A673 (cell line): Measurements from ENCODE around the gene GPR89A. TPM values are rescaled to one million over a fixed set of nuclear protein-coding genes. Genes with fewer than 3 reads are reported as not detected.

Experiments
- BruUV-seq: library from RNA; stranded (reverse); fragments of 400-500 nt; replicated peaks from 2 replicates; lab custom pipeline; 2021; lab: Mats Ljungman, UMichigan
- CTCF ChIA-PET: fragments of 300-600 bp; sonication (Branson Sonifier 250); formaldehyde crosslinking; loops from one replicate; lab custom pipeline; 2022; ENCODE audit warnings: antibody characterized with exemption; lab: Charles Lee
- POLR2A ChIA-PET: fragments of 300-600 bp; sonication (Branson Sonifier 250); formaldehyde crosslinking; loops from one replicate; lab custom pipeline; 2022; ENCODE audit warnings: antibody characterized with exemption; ENCODE audit not compliant: low non-redundant PET; lab: Charles Lee
- DNase-seq: peaks from one replicate; pipeline ENCODE4 v3.0.0-alpha.2; 2015; ENCODE audit warnings: low spot score
- H3K27ac ChIP-seq: fragments of 200-600 bp; sonication (generic); 2 replicates; pipeline ENCODE4 v1.5.1; 2016; ENCODE audit warnings: mixed run types, low read depth, mild to moderate bottlenecking, mixed read lengths, antibody characterized with exemption, low read length; ENCODE audit not compliant: poor library complexity, severe bottlenecking
- H3K27me3 ChIP-seq: fragments of 200-600 bp; sonication (generic); replicated peaks from 2 replicates; pipeline ENCODE4 v1.6.1; 2017; ENCODE audit warnings: mixed run types, low read depth, mild to moderate bottlenecking, mixed read lengths, antibody characterized with exemption, low read length; ENCODE audit not compliant: insufficient read depth, poor library complexity
- H3K36me3 ChIP-seq: fragments of 200-600 bp; sonication (generic); 2 replicates; pipeline ENCODE4 v1.6.1; 2016; ENCODE audit warnings: mixed run types, mild to moderate bottlenecking, mixed read lengths, antibody characterized with exemption, low read length; ENCODE audit not compliant: insufficient read depth, poor library complexity, severe bottlenecking
- H3K4me1 ChIP-seq: fragments of 200-600 bp; sonication (generic); 2 replicates; pipeline ENCODE4 v1.6.1; 2017; ENCODE audit warnings: mixed run types, mild to moderate bottlenecking, mixed read lengths, antibody characterized with exemption, low read length; ENCODE audit not compliant: insufficient read depth, poor library complexity, severe bottlenecking
- H3K4me3 ChIP-seq: fragments of 200-600 bp; sonication (generic); 2 replicates; pipeline ENCODE4 v1.5.1; 2016; ENCODE audit warnings: low read depth, mixed run types, mild to moderate bottlenecking, mixed read lengths, low read length; ENCODE audit not compliant: poor library complexity, severe bottlenecking
- H3K9me3 ChIP-seq: fragments of 200-600 bp; sonication (generic); 2 replicates; pipeline ENCODE4 v1.6.1; 2016; ENCODE audit warnings: mixed run types, low read depth, mild to moderate bottlenecking, mixed read lengths, antibody characterized with exemption, low read length; ENCODE audit not compliant: poor library complexity, severe bottlenecking
- CTCF ChIP-seq: fragments of 300-800, 200-600 bp; sonication (generic); conservative IDR thresholded peaks from 2 replicates; pipeline ENCODE4 v1.5.1; 2017; ENCODE audit warnings: low read depth, mild to moderate bottlenecking, antibody characterized with exemption, low read length, moderate library complexity, mixed read lengths
- EZH2 ChIP-seq: fragments of 200-600 bp; sonication (generic); IDR thresholded peaks from 2 replicates; pipeline ENCODE4 v1.6.1; 2017; ENCODE audit warnings: borderline replicate concordance, low read depth, mild to moderate bottlenecking, mixed read lengths, antibody characterized with exemption, low read length; ENCODE audit not compliant: poor library complexity, severe bottlenecking
- intact Hi-C: fragments of 100-400 bp; cut with micrococcal nuclease; formaldehyde crosslinking; loops from one replicate; pipeline ENCODE4 v1.10.0; 2022; ENCODE audit not compliant: unreplicated experiment
- total RNA-seq: library from RNA; stranded (reverse); gene quantifications from 2 replicates; pipeline ENCODE4 v1.2.3, GENCODE V29; 2021

The GPR89A gene
- total RNA-seq, 1 experiment from 2014 or later, result 31.3 TPM

GRCh38 chr1:145695821-145696629 is 88.2 kb downstream of the GPR89A start:
- Histone ChIP-seq H3K36me3 (no peaks in the 10 kb centered on the region), H3K4me3 (no peak overlapping the region), H3K27me3 (no peaks in the 10 kb centered on the region), H3K27ac (no peak overlapping the region), H3K4me1 (no peaks in the 10 kb centered on the region), H3K9me3 (no peaks in the 10 kb centered on the region)
- DNase-seq, result no peak
- ChIA-PET CTCF (no interaction called here), POLR2A (no interaction called here)
- no peak for TF ChIP-seq EZH2
- no peak for TF ChIP-seq CTCF
- no TSS peak for BruUV-seq
- intact Hi-C loops, result no loop called here

GRCh38 chr1:145696630-145696960 is 88.8 kb downstream of the GPR89A start:
- no peaks in the 10 kb centered on the region for H3K27me3 ChIP-seq
- H3K4me1 ChIP-seq, result no peaks in the 10 kb centered on the region
- no peak for DNase-seq
- no TSS peak for BruUV-seq
- intact Hi-C loops, result no loop called here
- TF ChIP-seq CTCF (no peak), EZH2 (no peak)
- ChIA-PET POLR2A (no interaction called here), CTCF (no interaction called here)
- H3K9me3 ChIP-seq, result no peaks in the 10 kb centered on the region
- no peak overlapping the region for H3K27ac ChIP-seq
- no peak overlapping the region for H3K4me3 ChIP-seq
- H3K36me3 ChIP-seq, result no peaks in the 10 kb centered on the region

DNA sequence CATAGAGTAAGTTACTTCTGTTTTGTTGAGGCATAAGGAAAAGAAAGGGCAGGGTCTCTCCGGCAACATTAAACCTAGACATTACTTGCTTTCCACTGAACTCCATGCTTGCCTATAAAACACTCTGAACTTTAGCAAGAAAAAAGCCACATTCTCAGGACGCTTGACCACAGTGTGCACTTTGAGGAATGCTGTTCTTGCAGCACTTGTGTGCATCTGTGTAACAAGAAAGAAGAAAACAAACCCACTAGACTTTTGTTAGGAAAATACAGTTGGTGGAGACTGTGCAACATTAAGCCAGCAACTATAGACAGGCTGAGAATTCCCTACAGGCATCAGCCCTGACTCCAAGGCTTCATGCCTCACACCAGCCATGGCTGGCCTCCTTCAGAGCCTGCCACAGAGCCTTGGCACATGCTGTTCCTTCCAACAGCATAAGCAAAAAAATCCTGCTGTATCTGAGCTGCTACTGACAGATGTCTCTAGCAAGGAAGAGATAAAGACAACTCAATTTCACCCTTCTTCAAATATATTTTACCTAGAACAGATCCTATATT is 93.6 kb downstream of the GPR89A start:
- no peaks in the 10 kb centered on the region for H3K9me3 ChIP-seq
- TF ChIP-seq EZH2 (no peak), CTCF (no peak)
- POLR2A ChIA-PET, result no interaction called here
- no TSS peak for BruUV-seq
- CTCF ChIA-PET, result no interaction called here
- H3K36me3 ChIP-seq, result no peaks in the 10 kb centered on the region
- no peak for DNase-seq
- H3K27me3 ChIP-seq, result no peaks in the 10 kb centered on the region
- H3K4me3 ChIP-seq, result no peak overlapping the region
- intact Hi-C loops, result no loop called here
- no peak overlapping the region for H3K27ac ChIP-seq
- H3K4me1 ChIP-seq, result no peaks in the 10 kb centered on the region
